EH (cell line): ENCODE results near the gene CDC14B.
A peak's percentile ranks its signal among the peaks of the same experiment; 100 is the strongest.

Experiments
- DNase-seq: peaks from one replicate; pipeline ENCODE4 v3.0.0-alpha.2; 2015; ENCODE audit warnings: low read depth

The CDC14B gene

GRCh38 chr9:96485280-96485679 lies 134.4 kb downstream of the CDC14B start:
- DNase-seq = no peak

GRCh38 chr9:96484521-96484931 lies 135.1 kb downstream of the CDC14B start:
- DNase-seq = peak; percentile 39

- DNase-seq = peak; percentile 80
Observed at GRCh38 chr9:96483733-96484390, 135.8 kb downstream of the CDC14B start.

GRCh38 chr9:96483197-96483596 lies 136.4 kb downstream of the CDC14B start:
- DNase-seq = no peak

- DNase-seq = no peak
Observed at GRCh38 chr9:96482476-96482875, 137.2 kb downstream of the CDC14B start.

- DNase-seq = no peak
Observed at GRCh38 chr9:96480736-96481135, 138.9 kb downstream of the CDC14B start.

- peak; percentile 64 for DNase-seq
Observed at GRCh38 chr9:96478829-96479371, 140.7 kb downstream of the CDC14B start.

- peak; percentile 46 for DNase-seq
Observed at GRCh38 chr9:96476591-96476990, 143.1 kb downstream of the CDC14B start.

- no peak for DNase-seq
Observed at GRCh38 chr9:96476013-96476412, 143.6 kb downstream of the CDC14B start.

- no peak for DNase-seq
Observed at GRCh38 chr9:96467784-96468183, 151.9 kb downstream of the CDC14B start.

GRCh38 chr9:96464426-96464825 lies 155.2 kb downstream of the CDC14B start:
- no peak for DNase-seq

GRCh38 chr9:96462541-96462940 lies 157.1 kb downstream of the CDC14B start:
- DNase-seq = no peak

- peak; percentile 68 for DNase-seq
Observed at GRCh38 chr9:96461336-96461735, 158.3 kb downstream of the CDC14B start.

GRCh38 chr9:96460882-96461281 lies 158.8 kb downstream of the CDC14B start:
- DNase-seq = peak; percentile 82

GRCh38 chr9:96460470-96460869 lies 159.2 kb downstream of the CDC14B start:
- peak; percentile 71 for DNase-seq

- no peak for DNase-seq
Observed at GRCh38 chr9:96459268-96460007, 160.2 kb downstream of the CDC14B start.

GRCh38 chr9:96458226-96458625 lies 161.4 kb downstream of the CDC14B start:
- no peak for DNase-seq

- peak; percentile 38 for DNase-seq
Observed at GRCh38 chr9:96457266-96457665, 162.4 kb downstream of the CDC14B start.

GRCh38 chr9:96453625-96454024 lies 166.0 kb downstream of the CDC14B start:
- peak; percentile 54 for DNase-seq

- DNase-seq = peak; percentile 34
Observed at GRCh38 chr9:96450613-96451528, 168.8 kb downstream of the CDC14B start.
